KOPT-K1 (cell line): ENCODE results near the gene ALK.
"Not testable (repeated sequence)": the region's sequence is repeated elsewhere in the genome, so short reads cannot be mapped to it uniquely, and the experiment has no call there.

Source experiments
- H3K27ac ChIP-seq: fragments of 200-600 bp; sonication (generic); 2 replicates; pipeline ENCODE4 v1.5.1; 2016; ENCODE audit warnings: antibody characterized with exemption, mild to moderate bottlenecking, low read depth, low read length; ENCODE audit not compliant: poor library complexity, severe bottlenecking
- H3K36me3 ChIP-seq: fragments of 200-600 bp; sonication (generic); 2 replicates; pipeline ENCODE4 v1.5.1; 2017; ENCODE audit warnings: antibody characterized with exemption, mild to moderate bottlenecking, low read length, moderate library complexity; ENCODE audit not compliant: insufficient read depth
- H3K9me3 ChIP-seq: fragments of 200-600 bp; sonication (generic); 2 replicates; pipeline ENCODE4 v1.5.1; 2017; ENCODE audit warnings: antibody characterized with exemption, low read length, mild to moderate bottlenecking; ENCODE audit not compliant: insufficient read depth, poor library complexity, severe bottlenecking

The ALK gene

DNA sequence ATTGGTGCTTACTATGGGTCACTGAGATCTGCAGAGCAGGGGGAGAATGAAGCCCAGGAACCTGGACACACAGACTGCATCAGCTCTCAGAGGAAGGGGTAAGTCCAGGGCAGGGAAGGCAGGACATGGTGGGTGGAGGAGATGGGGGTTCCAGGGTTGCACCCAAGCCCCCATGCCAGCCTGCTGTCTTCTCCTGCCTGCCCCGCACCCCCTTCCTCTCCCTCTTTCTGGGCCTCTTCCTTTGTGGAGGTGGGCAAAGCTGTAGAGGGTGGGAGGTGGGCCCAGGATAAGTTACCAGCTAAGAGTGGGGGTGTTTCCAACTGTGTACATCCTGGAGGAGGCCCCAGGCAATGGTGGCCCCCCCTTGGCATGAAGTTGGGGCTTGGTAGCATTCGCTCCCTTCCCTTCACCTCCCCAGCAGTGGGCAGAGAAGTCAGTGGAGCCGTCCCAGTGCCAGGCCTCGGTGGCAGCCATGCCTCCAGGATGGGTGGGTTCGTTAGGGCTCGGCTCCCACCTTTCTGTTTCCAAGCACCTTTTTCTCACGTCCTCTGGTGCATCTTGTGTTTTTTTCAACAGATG is 674.0 kb downstream of the ALK start:
- no peak overlapping the region for H3K27ac ChIP-seq
- H3K36me3 ChIP-seq: no peaks in the 10 kb centered on the region
- H3K9me3 ChIP-seq: no peaks in the 10 kb centered on the region

DNA sequence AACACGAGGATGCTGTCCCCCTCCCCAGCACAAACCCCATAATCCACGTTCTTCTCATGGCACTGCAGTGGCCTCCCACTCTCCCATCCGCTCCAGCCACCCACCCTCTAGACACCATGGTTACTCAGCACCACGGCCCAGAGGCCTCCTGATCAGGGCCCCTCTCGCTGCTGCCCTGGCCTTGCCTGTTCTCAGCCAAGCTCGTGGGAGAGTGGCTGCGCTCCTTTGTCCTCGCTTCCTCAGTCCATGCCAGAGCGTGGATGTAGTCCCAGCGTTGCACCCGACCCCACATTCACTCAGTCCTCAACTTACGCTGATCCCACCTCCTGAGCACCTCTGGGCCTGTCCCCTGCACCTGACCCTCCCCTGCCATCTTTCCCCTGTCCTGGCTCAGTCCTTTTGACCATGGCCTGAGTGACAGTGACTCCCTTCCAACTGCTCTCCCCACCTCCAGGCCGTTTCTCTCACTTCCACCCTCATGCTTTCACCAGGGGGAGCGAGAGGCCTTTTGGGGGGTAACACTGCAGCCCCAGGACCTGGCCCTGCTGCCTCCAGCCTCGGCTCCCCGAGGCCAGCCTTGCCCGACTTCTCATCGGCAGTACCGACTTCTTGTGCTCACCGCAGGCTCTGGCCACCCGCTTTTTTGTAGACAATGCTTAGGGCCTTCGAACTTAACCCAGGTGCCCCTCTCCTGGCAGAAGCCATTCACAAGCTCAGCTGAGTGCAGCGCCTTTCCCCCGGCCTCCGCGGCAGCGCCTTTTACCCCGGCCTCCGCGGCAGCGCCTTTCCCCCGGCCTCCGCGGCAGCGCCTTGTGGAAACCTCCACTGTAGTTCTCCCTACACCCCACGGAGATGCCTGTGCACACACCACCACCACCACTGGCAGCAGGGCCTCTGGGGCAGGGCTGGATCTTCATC is 674.7 kb downstream of the ALK start:
- H3K9me3 ChIP-seq: no peaks in the 10 kb centered on the region
- no peaks in the 10 kb centered on the region for H3K36me3 ChIP-seq
- no peak overlapping the region for H3K27ac ChIP-seq

DNA sequence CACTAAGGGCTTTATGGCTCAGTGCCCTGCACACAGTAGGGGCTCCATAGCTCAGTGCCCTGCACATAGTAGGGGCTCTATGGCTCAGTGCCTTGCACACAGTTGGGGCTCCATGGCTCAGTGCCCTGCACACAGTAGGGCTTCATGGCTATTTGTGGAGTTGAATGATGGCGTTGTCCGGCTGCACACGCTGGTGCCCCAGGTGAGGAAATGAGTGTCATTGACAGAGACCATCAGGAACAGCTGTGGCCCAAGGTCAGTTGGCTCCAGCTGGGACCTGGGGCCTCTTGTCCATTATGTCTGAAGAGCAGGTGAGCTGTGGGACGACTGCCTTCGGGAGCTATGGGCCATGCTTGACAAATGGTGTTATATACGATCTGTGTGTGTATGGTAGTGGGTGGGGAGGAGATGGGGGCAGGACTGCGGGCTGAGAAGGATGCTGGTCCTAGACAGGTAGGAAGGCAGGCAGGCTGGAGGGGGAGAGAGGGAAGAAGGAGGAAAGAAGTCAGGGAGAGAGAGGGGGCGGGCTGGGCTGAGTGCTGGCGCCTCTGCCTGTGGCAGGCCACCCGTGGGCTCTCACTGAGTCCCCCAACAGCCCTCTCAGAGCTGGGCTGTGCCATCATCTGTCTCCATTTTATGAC is 675.5 kb downstream of the ALK start:
- Histone ChIP-seq H3K9me3 (no peaks in the 10 kb centered on the region), H3K36me3 (no peaks in the 10 kb centered on the region), H3K27ac (no peak overlapping the region)

DNA sequence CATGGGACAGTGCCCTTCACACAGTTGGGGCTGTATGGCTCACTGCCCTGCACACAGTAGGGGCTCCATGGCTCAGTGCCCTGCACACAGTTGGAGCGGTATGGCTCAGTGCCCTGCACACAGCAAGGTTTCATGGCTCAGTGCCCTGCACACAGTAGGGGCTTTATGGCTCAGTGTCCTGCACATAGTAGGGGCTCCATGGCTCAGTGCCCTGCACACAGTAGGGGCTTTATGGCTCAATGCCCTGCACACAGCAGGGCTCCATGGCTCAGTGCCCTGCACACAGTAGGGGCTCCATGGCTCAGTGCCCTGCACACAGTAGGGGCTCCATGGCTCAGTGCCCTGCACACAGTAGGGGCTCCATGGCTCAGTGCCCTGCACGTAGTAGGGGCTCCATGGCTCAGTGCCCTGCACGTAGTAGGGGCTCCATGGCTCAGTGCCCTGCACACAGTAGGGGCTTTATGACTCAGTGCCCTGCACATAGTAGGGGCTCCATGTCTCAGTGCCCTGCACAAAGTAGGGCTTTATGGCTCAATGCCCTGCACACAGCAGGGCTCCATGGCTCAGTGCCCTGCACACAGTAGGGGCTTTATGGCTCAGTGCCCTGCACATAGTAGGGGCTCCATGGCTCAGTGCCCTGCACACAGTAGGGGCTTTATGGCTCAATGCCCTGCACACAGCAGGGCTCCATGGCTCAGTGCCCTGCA is 676.2 kb downstream of the ALK start:
- H3K36me3 ChIP-seq, H3K9me3 ChIP-seq, H3K27ac ChIP-seq: not testable (repeated sequence)

DNA sequence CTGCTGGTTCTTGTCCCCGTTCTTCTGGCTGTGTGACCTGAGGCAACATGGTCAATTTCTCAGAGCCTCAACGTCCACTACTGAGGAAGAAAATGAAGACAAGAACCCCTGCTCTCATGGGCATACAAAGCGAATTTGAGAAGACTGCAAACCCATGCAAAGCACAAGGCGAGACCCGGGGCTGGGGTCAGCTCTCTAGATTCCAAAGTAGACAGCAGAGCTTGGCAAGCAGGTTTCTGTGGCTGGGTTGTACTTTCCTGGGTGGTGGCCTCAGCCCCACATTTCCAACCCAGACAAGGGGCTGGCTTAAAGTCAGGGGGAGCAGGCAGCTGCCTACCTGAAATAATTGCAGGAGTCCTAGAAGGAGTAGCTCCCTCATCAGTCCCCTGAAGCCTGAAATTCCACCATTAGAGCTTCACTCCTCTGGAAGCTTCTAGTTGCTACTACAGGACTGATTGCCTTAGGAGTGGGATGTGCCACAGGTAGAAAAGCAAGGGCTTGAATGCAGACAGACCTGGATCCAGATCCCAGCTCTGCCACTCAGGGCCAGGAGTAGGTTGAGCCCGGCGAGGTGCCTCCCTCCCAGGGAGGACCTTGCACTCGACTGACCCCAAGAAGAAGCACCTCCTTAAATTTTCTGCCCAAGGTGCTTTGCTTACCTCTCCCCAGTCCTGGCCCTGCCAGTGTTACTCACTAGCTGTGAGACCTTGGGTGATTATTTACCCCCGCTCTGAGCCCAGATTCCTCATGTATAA is 678.6 kb downstream of the ALK start:
- no peaks in the 10 kb centered on the region for H3K36me3 ChIP-seq
- no peaks in the 10 kb centered on the region for H3K9me3 ChIP-seq
- H3K27ac ChIP-seq: no peak overlapping the region

DNA sequence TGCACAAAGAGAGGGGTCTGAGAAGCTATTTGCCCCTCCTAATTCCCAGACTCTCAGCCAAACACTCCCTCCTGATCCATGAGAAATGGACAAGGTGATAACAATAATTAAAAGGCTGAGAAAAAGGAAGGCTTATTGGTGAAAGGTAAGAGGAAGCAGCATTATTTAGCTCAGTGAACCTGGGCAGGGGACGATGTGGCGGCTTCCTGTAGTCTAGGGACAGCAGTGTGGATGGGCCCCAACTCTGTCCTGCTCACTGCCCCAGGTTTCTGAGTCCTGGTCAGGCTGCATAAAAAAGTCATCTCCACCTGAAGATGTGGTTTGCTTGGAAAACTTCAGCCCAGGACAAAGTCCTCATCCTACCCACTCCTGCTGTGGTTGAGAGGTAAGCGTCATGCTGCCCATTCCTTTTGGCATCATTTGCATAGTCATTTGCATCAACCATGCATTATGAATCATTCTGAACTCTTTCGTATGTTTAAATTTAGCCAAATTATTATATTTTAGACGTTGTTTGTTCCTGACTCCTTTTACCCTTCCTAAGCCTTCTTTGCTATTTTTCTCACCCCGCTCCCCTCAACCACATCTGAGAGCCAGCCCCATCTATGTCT is 679.3 kb downstream of the ALK start:
- H3K36me3 ChIP-seq: no peaks in the 10 kb centered on the region
- no peaks in the 10 kb centered on the region for H3K9me3 ChIP-seq

DNA sequence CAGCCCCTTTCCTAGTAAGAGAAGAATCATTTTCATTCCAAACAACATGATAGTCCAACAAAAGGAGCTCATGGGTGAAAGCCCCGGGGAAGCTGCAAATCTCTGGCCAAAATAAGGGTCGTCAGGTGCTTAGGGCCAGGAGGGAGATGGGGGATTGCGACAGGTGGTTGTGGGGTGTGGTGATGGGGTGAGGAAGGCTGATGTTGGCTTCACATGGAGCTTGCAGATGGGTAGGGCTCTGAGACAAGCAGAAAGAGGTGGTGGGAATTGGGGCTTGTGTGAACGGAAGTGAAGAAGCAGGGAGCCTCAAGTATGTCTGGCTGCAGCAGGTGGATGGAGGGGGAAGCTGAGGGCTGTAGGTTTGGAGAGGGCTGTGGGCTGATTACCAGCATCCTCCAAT is 680.0 kb downstream of the ALK start:
- Histone ChIP-seq H3K9me3 (no peaks in the 10 kb centered on the region), H3K36me3 (no peaks in the 10 kb centered on the region), H3K27ac (no peak overlapping the region)

More for the DNA sequence above, 679.3 kb downstream of the ALK start:
- no peak overlapping the region for H3K27ac ChIP-seq

DNA sequence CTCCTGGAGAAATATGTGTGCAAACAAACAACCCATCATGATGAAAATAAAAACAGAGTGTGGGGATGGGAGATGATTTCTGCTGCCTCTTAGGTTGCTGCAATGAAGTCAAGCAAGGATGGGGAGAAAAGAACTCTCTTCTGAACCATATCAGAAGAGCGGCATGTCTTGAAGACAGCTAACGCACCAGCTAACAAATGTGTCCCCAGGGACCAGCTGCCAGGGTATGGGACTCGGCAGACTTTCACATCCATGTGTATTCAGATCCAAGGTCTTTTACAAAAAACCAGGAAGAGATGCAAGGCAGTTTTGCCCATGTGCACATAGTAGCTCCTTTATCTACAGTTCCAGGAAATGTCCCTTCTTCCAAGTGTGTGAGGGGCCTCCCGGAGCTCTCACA is 680.8 kb downstream of the ALK start:
- H3K36me3 ChIP-seq: no peaks in the 10 kb centered on the region
- no peak overlapping the region for H3K27ac ChIP-seq
- no peaks in the 10 kb centered on the region for H3K9me3 ChIP-seq

DNA sequence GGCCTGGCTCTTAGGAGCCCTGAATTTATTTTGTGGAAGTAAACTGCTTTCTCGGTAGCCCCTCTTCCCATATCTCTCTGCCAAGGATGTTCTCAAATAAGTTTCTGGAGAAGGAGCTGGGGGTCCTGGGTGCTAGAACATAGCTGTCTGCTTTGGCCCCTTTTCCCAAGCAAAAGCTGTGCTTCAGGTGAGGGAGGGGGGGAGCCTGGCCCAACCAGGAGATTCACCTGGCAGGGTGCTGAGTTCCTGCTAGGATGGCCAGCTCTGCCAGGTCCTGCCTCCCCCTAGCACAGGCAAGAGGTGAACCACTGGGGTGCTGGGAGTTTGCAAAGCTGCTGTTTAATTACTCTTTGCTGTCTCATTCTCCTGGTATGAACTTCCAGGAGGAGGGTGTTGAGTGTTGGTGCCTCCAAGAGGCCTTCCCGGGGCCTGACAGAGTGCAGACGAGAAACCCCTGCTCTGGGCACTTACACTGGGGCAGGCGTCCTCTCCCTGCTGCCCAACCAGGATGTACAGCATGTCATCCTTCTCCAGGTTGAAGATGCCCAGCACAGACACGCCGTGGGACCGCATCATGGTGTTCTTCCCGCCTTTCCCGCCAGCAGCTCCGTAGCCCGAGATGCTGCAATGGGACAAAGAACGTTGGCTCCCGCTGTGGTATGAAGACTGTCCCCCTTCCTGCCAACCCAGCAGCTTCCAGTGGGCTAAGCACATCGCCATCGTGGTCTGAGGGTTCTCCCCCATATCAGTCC is 682.0 kb downstream of the ALK start:
- Histone ChIP-seq H3K36me3 (no peaks in the 10 kb centered on the region), H3K27ac (no peak overlapping the region), H3K9me3 (no peaks in the 10 kb centered on the region)

DNA sequence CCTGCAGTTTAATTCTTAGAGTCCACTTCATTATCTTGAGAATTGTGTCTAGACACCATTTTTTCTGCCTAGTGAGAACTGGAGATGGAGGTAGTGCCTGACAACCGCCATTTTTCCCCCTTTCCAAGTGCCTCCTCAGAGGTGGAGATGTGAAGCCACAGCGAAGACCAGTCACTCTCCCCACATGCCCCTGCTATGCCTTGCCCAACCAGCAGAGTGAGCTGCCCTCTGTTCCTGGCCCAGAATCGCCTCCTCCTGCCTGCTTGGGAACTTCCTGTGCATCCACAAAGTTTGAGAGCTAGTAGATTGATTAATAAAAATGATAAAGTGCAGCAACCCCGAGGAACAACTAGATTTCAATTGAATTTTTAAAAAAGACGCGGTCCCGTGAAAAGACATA is 682.9 kb downstream of the ALK start:
- no peaks in the 10 kb centered on the region for H3K9me3 ChIP-seq
- no peaks in the 10 kb centered on the region for H3K36me3 ChIP-seq
- H3K27ac ChIP-seq: no peak overlapping the region

DNA sequence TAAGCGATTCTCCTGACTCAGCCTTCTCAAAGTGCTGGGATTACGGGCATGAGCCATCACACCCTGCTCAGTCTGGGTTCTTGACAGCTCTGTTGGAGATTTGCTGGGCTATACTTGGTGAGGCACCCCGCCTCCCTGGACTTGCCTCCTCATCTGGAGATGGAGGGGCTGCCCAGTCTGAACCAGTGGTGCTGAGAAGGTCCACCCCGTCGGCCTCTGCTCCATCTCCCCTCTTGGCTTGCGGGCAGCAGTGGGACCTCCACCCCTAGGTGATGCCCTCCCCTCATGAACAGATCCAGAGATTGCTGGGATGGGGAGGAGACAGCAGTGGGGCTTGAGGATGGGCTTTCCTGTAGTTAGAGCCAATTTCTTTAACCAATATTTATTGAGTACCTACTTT is 685.3 kb downstream of the ALK start:
- no peak overlapping the region for H3K27ac ChIP-seq
- no peaks in the 10 kb centered on the region for H3K36me3 ChIP-seq
- no peaks in the 10 kb centered on the region for H3K9me3 ChIP-seq

DNA sequence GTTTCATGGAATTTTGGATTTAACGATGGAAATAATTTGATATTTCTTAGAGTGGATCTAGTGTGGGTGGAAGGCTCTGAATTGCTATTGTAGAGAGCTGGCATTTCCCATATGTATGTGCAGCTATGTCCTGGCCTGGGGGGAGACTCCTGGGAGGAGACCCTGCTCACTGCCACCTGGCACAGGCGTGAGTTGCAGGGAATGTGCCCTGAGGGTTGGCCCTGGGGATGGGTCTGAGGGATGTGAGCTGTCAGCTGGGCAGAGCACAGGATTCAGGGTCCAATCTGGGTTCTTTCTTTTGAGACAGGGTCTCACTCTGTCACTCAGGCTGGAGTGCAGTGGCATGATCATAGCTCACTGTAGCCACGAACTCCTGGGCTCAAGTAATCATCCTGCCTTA is 686.0 kb downstream of the ALK start:
- Histone ChIP-seq H3K36me3 (no peaks in the 10 kb centered on the region), H3K27ac (no peak overlapping the region), H3K9me3 (no peaks in the 10 kb centered on the region)

DNA sequence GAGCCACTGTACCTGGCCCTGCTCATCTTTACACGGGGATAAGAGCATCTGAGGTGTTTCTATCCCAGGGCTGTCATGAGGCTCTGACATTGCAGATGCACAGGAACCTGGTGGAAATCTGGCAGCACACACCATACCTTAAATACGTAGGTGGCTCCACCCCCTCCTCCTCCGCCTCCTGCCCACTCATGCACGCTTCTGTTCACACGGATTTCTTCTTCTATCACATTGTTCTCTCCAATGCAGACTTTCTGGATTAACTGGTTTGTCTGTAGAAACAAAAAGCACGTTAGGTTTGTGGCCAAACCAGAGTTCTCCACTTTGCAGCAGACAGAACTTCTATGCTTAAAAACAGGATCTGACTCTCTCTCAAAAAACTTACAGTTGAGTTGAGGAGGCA is 688.0 kb downstream of the ALK start:
- Histone ChIP-seq H3K36me3 (no peaks in the 10 kb centered on the region), H3K9me3 (no peaks in the 10 kb centered on the region), H3K27ac (no peak overlapping the region)

DNA sequence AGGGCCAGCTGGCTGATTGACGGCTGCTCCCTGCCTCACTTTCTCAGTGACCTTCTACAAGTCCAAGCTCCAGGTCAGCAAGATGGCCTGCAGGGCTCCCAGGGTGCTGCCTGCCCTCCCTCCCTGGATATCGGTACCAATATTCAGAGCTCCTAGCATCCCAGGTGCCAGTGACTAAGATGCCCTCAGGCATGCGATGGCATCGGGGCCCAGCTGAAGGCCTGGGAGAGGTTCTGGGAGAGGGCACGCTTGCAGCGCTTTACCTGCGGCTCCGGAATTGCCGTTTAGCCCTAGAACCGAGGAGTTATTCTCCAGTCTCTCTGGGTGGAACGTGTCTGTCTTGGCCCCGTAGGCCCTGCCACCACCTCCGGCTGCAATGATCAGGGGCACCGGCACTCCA is 689.3 kb downstream of the ALK start:
- Histone ChIP-seq H3K36me3 (no peaks in the 10 kb centered on the region), H3K27ac (no peak overlapping the region), H3K9me3 (no peaks in the 10 kb centered on the region)
